HAP-1 (cell line): ENCODE results near the gene UTP18.
"Not testable (repeated sequence)": the region's sequence is repeated elsewhere in the genome, so short reads cannot be mapped to it uniquely, and the experiment has no call there.

Source experiments
- DNase-seq, 2 experiments: peaks; one replicate each; pipeline ENCODE4 v3.0.0-alpha.2; 2016 to 2020; ENCODE audit warnings: low spot score in 2 of 2
- H3K27me3 ChIP-seq: fragments of 250-450 bp; sonication (Bioruptor Pico); 2 replicates; pipeline ENCODE4 v1.5.1; 2020; ENCODE audit warnings: low read depth, mild to moderate bottlenecking, moderate library complexity
- H3K36me3 ChIP-seq: fragments of 250-450 bp; sonication (Bioruptor Pico); replicated peaks from 2 replicates; pipeline ENCODE4 v1.5.1; 2020; ENCODE audit warnings: mild to moderate bottlenecking
- H3K4me1 ChIP-seq: fragments of 250-450 bp; sonication (Bioruptor Pico); 2 replicates; pipeline ENCODE4 v1.5.1; 2020; ENCODE audit warnings: mild to moderate bottlenecking
- H3K4me3 ChIP-seq: fragments of 250-450 bp; sonication (Bioruptor Pico); 2 replicates; pipeline ENCODE4 v1.5.1; 2020; ENCODE audit warnings: mild to moderate bottlenecking, moderate library complexity
- H3K9me3 ChIP-seq: fragments of 250-450 bp; sonication (Bioruptor Pico); 2 replicates; pipeline ENCODE4 v1.5.1; 2020; ENCODE audit warnings: mild to moderate bottlenecking, moderate library complexity
- in situ Hi-C: fragments of 300-500 bp; cut with MboI; formaldehyde crosslinking; loops from 3 replicates; pipeline ENCODE4 v1.14.3; 2020; ENCODE audit warnings: low sequenced_read_pairs, inconsistent platforms, mixed read lengths

Gene UTP18

DNA sequence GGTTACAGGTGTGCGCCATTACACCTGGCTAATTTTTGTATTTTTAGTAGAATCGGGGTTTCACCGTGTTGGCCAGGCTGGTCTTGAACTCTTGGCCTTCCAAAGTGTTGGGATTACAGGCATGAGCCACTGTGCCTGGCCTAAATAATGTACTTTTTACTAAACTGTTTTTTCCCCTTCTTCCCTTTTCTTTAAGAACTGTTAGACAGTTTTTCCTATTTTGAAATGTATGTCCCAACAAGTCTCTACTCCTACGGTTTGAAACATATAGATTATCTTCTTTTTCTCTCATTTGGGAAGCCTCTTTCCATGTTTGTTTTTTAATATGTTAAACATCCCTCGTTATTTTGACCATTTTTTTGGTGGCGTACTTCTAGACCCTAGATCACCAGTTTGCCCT, 9.6 kb downstream of the UTP18 start:
- Histone ChIP-seq H3K27me3 (no peaks in the 10 kb centered on the region), H3K9me3 (no peaks in the 10 kb centered on the region), H3K36me3 (peaks cover 66% of the 10 kb centered on the region), H3K4me3 (no peak overlapping the region), H3K4me1 (no peaks in the 10 kb centered on the region)
- in situ Hi-C loops = no loop called here
- no peak for DNase-seq

DNA sequence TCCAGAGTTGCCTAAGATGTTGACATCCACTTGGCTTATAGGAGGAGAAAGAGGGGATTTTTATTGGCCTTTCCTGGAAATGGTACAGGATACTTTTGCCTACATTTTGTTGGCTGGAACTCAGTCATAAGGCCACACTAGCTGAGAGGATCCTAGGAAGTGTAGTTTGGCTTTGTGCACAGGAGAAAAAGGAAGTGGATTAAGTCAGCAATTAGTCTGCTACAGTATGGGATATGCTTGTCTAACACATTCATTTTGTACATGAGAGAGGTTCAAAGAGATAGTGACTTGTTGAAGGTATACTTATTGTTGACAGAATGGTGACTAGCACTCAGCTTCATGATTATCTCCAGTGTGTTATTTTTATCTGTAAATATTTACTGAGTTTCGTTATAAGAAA, 10.3 kb downstream of the UTP18 start:
- no peak for DNase-seq
- no peaks in the 10 kb centered on the region for H3K4me1 ChIP-seq
- H3K36me3 ChIP-seq = peaks cover 70% of the 10 kb centered on the region
- no peaks in the 10 kb centered on the region for H3K9me3 ChIP-seq
- H3K27me3 ChIP-seq = no peaks in the 10 kb centered on the region
- H3K4me3 ChIP-seq = no peak overlapping the region
- in situ Hi-C loops = no loop called here

DNA sequence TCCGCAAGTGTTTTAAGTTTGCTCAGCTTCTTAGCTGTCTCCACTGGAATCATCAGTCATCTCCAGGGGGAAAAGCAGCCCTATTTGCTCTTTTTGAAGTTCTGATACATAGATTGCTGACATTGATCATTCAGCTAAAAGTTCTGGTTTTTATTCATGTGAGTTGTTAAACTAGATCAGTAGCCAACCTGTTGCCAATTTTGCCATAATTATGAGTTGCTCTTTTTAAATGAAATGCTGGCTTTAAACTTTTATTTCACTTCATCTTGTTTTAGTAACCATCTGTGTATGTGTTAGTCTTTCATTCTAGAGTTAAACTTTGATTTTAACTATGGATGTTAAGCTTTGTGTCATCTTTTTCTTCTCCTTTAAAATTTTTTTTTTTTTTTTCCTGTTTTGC, 12.5 kb downstream of the UTP18 start:
- Histone ChIP-seq H3K4me1 (no peaks in the 10 kb centered on the region), H3K27me3 (no peaks in the 10 kb centered on the region), H3K9me3 (no peaks in the 10 kb centered on the region), H3K4me3 (no peak overlapping the region), H3K36me3 (peaks cover 80% of the 10 kb centered on the region)
- no peak for DNase-seq
- in situ Hi-C loops = no loop called here

GRCh38 chr17:51275381-51275780, 15.0 kb downstream of the UTP18 start:
- peaks cover 85% of the 10 kb centered on the region for H3K36me3 ChIP-seq
- DNase-seq = no peak
- no peak overlapping the region for H3K4me3 ChIP-seq
- no peaks in the 10 kb centered on the region for H3K4me1 ChIP-seq
- H3K9me3 ChIP-seq = no peaks in the 10 kb centered on the region
- no peaks in the 10 kb centered on the region for H3K27me3 ChIP-seq
- in situ Hi-C loops = no loop called here

GRCh38 chr17:51279183-51279582, 18.8 kb downstream of the UTP18 start:
- DNase-seq = no peak
- in situ Hi-C loops = no loop called here
- Histone ChIP-seq H3K27me3 (no peaks in the 10 kb centered on the region), H3K36me3 (peaks cover 80% of the 10 kb centered on the region), H3K4me3 (no peak overlapping the region), H3K9me3 (no peaks in the 10 kb centered on the region), H3K4me1 (no peaks in the 10 kb centered on the region)

- in situ Hi-C loops = no loop called here
- Histone ChIP-seq H3K9me3 (no peaks in the 10 kb centered on the region), H3K4me1 (peaks cover 30% of the 10 kb centered on the region), H3K4me3 (no peak overlapping the region), H3K36me3 (peaks cover 64% of the 10 kb centered on the region), H3K27me3 (no peaks in the 10 kb centered on the region)
- DNase-seq = no peak
These were observed 27.1 kb downstream of the UTP18 start for GRCh38 chr17:51287412-51287811.

DNA sequence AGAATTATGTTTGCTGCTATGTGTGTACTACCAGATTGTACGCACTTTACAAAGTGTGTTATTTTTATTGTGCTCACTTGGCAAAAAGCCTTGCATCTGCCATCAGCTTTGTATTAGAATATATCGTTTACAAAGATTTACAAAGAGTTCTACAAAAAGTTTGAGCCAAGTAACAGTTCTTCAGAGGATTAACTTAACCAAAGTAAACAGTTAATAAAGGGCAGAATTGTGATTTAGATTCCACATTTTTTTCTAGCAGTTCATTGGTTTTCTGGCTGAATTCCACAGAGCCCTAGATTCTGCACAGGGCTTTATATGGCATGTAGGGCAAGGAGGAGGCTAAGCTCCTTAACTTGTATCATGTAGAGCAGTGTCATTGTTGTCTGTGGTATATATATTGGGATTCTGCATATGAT, 29.4 kb downstream of the UTP18 start:
- peak; percentile 78 to 99 for DNase-seq
- no peaks in the 10 kb centered on the region for H3K27me3 ChIP-seq
- H3K9me3 ChIP-seq = no peaks in the 10 kb centered on the region
- peaks cover 69% of the 10 kb centered on the region for H3K36me3 ChIP-seq
- H3K4me3 ChIP-seq = no peak overlapping the region
- peaks cover 30% of the 10 kb centered on the region for H3K4me1 ChIP-seq
- in situ Hi-C loops = no loop called here

- Histone ChIP-seq H3K36me3 (peaks cover 38% of the 10 kb centered on the region), H3K4me1 (peaks cover 11% of the 10 kb centered on the region)
- in situ Hi-C loops, H3K9me3 ChIP-seq, H3K27me3 ChIP-seq, H3K4me3 ChIP-seq, DNase-seq: not testable (repeated sequence)
These were observed 34.0 kb downstream of the UTP18 start for GRCh38 chr17:51294338-51294737.

- Histone ChIP-seq H3K9me3 (no peaks in the 10 kb centered on the region), H3K27me3 (no peaks in the 10 kb centered on the region), H3K4me1 (peaks cover 8% of the 10 kb centered on the region), H3K4me3 (no peak overlapping the region), H3K36me3 (peaks cover 10% of the 10 kb centered on the region)
- DNase-seq = peak; percentile 20 to 56
- in situ Hi-C loops = no loop called here
These were observed 38.4 kb downstream of the UTP18 start for GRCh38 chr17:51298508-51299371.

- Histone ChIP-seq H3K36me3 (peaks cover 7% of the 10 kb centered on the region), H3K27me3 (no peaks in the 10 kb centered on the region), H3K4me3 (no peak overlapping the region), H3K4me1 (peaks cover 8% of the 10 kb centered on the region), H3K9me3 (no peaks in the 10 kb centered on the region)
- in situ Hi-C loops = no loop called here
- no peak for DNase-seq
These were observed 39.5 kb downstream of the UTP18 start for GRCh38 chr17:51299859-51300258.

DNA sequence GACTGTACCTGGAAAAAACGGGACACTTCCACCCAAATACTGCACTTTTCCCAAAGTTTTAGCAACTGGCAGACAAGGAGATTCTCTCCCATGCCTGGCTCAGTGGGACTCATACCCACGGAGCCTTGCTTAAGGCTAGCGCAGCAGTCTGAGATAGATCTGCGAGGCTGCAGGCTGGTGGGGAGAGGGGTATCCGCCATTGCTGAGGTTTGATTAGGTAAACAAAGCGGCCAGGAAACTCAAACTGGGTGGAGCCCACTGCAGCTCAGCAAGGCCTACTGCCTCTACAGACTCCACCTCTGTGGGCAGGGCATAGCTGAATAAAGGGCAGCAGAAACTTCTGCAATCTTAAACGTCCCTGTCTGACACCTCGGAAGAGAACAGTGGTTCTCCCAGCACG, 44.8 kb downstream of the UTP18 start:
- Histone ChIP-seq H3K9me3 (no peaks in the 10 kb centered on the region), H3K4me3 (no peak overlapping the region), H3K4me1 (peaks cover 4% of the 10 kb centered on the region), H3K36me3 (no peaks in the 10 kb centered on the region), H3K27me3 (no peaks in the 10 kb centered on the region)
- no peak for DNase-seq
- in situ Hi-C loops = no loop called here

DNA sequence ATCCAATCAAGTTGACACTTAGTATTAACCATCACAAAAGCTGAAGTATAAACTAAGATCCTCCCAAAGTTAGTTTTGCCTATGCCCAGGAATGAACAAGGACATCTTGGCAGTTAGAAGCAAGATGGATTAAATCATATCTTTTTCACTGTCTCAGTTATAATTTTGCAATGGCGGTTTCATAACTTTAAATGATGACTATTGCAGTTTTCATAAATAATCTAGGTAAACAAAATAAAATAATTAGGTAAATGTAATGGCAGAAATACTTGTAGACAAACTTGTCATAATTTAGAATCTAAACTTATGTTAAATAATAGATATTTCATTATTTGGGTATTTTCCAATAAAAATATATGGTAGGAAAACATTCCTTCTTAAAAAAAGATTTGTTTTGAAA, 51.7 kb downstream of the UTP18 start:
- H3K9me3 ChIP-seq, H3K27me3 ChIP-seq, H3K4me3 ChIP-seq, H3K4me1 ChIP-seq, DNase-seq, H3K36me3 ChIP-seq, in situ Hi-C loops: not testable (repeated sequence)

- Histone ChIP-seq H3K4me1 (0 out of 2 replicates have a peak, but pooled peaks cover under 1% of the 10 kb centered on the region), H3K9me3 (no peaks in the 10 kb centered on the region), H3K36me3 (no peaks in the 10 kb centered on the region), H3K4me3 (no peak overlapping the region), H3K27me3 (no peaks in the 10 kb centered on the region)
- in situ Hi-C loops = no loop called here
- DNase-seq = no peak
These were observed 58.8 kb downstream of the UTP18 start for GRCh38 chr17:51319186-51319585.

DNA sequence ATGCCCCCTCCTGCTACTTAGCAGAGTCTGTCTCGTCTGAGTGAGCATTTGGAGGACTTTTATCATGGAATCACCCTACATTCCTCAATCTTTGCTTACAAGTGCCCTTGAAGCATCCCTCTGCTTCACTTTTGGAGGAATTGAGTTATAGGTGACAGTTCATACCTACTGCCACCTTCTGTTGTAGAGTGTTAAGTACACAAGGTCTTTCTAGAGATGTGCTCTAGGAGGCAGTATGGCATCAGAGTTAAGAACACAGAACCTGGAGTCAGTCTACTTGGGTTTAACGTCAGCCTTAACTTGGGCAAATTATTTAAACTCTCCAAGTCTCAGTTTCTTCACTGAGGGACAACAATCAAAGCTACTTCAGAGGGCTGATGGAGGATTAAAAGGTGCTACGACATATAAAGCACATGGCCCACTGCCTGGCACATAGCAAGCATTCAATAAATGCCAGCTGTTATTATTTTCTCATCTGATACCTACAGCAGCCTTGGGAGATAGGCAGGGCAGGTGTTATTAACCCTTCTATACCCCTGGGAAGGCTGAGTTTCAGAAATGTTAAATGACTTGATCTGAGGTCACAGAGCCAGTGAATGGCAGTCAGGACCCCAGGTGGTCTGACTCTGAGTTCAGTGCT, 62.2 kb downstream of the UTP18 start:
- Histone ChIP-seq H3K4me3 (no peak overlapping the region), H3K4me1 (no peaks in the 10 kb centered on the region), H3K27me3 (no peaks in the 10 kb centered on the region), H3K36me3 (no peaks in the 10 kb centered on the region), H3K9me3 (no peaks in the 10 kb centered on the region)
- peak; percentile 20 to 70 for DNase-seq
- in situ Hi-C loops = no loop called here
